GM18502 (cell line): ENCODE measurements around the gene ERMN.
"Not testable (repeated sequence)": the region's sequence is repeated elsewhere in the genome, so short reads cannot be mapped to it uniquely, and the experiment has no call there.

ENCODE experiments used
- ATAC-seq: cut with Tn5 transposase; IDR thresholded peaks from one replicate; pipeline ENCODE4 v1.9.1; 2021; ENCODE audit warnings: mild to moderate bottlenecking; ENCODE audit not compliant: unreplicated experiment, poor library complexity

Gene ERMN, protein sequence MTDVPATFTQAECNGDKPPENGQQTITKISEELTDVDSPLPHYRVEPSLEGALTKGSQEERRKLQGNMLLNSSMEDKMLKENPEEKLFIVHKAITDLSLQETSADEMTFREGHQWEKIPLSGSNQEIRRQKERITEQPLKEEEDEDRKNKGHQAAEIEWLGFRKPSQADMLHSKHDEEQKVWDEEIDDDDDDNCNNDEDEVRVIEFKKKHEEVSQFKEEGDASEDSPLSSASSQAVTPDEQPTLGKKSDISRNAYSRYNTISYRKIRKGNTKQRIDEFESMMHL

DNA sequence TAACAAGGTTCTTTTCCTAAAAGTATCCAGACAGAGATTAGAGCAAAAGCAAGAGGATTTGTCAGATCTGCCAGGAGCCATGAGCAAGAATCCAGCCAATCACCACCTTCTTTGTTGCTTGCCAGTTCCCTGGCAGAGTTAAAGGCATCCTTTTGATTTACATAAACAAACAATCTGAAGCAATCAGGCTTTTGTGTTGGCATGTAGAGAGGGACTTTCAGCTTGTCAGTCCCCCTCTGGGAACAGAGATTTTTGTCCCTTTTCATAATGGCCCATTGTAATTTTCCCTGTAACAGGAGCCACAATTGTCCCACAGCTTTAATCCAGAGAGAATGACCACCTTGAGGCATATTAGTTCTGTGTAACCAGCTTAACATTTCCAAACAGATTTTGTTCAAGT lies at the start of gene ERMN:
Gene ERMN (minus strand): TSS at position 39 of the 400 bp plus-strand sequence. CDS start 182 bp downstream, outside the sequence.
- no peak for ATAC-seq

DNA sequence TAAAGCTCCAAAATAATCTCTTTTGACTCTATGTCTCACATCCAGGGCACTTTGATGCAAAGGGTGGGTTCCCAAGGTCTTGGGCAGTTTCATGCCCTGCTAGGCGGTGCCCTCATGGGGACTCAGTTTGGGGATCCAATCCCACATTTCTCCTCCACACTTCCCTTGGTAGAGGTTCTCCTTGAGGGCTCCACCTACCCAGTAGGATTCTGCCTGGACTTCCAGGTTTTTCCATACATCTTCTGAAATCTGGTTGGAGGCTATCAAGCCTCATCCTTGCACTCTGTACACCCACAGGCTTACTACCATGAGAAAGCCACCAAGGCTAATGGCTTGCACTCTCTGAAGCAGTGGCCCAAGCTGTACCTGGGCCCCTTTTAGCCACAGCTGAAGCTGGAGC lies 49.8 kb upstream of the ERMN start:
- no peak for ATAC-seq

DNA sequence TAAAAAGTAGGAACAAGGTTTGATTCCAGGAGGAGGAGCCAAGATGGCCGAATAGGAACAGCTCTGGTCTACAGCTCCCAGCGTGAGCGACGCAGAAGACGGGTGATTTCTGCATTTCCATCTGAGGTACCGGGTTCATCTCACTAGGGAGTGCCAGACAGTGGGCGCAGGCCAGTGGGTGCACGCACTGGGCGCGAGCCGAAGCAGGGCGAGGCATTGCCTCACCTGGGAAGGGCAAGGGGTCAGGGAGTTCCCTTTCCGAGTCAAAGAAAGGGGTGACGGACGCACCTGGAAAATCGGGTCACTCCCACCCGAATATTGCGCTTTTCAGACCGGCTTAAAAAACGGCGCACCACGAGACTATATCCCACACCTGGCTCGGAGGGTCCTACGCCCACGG lies 42.9 kb upstream of the ERMN start:
- ATAC-seq = not testable (repeated sequence)

DNA sequence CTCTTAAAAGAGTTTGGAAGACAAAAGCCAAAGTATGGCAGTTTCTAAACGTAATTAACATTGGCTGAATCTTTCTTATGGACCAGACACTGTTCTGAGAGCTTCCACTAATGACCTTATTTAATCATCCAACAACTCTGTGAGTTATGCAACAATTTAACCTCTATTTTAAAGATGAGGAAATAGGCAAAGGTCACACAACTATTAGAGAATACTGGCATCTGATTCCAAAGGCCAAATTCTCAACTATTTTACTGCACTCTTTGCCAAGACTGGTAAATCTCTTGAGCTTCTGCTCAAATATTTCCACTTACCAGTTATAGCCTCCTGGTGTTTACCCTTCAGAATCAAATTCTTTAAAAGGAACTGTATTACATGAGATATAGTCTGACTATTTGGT lies 42.1 kb upstream of the ERMN start:
- no peak for ATAC-seq

DNA sequence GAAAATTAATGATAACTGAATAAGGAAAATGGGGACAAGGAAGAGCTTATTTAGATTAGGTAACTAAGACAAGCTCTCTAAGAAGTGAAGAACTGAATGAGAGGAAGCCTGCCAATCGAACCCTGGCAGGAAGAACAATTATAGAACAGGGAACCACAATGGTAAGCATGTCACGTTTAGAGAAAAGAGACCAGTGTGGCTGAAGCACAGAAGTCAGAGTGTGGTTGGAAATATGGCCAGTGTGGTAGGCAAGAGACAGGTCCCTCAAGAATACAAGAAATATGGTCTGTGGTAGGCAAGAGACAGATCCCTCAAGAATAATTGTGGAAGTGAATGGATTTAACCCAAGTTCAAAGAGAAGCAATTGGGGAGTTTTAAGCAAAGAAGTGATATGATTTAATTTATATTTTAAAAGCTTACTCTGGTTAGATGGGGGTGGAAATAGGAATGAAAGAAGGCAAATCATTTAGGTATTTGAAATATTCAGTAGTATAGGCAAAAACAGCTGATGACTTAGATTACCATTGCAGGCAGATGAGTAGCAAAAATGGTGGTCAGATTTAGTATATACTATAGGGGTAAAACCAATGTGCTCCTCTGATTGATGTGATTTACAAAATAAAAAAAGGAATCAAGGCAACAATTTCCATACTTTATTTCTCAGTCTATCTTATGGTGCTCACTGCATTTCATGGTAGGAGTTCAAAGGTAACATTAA lies 38.8 kb upstream of the ERMN start:
- ATAC-seq = peak; percentile 92

DNA sequence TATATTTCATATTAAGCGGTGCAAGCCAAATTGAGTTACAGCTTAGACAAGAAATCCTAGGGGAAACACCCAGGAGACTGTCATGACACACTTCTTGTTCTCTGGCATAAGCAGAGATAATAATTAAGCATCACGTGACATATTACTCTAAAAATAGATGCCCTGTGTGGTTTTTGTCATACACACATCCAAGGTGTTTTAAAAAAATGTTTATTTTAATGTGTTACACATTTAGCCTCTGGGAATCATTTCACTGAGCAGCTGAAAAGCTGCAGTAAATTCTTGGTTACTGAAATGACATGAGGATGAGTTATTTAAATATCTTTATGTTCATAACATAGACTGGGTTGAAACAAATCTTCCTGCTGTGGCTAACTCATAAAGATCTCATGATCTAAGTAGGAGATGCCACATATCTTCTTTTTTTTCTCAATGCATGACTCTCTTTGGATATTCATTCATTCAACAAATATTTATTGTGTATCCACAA lies 38.0 kb upstream of the ERMN start:
- peak; percentile 55 for ATAC-seq

DNA sequence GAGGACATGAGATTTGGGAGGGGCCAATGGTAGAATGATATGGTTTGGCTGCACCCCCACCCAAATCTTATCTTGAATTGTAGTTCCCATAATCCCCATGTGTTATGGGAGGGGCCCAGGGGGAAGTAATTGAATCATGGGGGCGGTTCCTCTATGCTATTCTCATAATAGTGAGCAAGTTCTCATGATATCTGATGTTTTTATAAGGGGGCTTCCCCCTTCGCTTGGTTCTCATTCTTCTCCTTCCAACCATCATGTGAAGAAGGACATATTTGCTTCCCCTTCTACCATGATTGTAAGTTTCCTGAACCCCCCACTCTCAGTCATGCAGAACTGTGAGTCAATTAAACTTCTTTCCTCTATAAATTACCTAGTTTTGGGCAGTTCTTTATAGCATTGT lies 37.0 kb upstream of the ERMN start:
- ATAC-seq = no peak

DNA sequence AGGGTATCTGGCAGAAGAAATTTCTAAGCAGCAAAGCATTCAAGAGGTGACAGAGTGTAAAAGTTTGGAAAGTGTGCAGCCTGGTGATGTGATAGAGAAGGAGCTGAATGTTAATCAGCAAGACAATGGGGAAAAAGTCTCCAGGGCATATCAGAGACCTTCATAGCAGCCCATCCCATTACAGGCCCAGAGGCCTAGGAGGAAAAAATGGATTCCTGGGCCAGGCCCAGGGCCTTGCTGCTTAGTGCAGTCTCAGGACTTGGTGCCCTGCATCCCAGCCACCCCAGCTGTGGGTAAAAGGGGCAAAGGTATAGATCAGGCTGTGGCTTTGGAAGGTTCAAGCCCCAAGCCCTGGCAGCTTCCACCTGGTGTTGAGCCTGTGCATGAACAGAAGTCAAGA lies 35.9 kb upstream of the ERMN start:
- no peak for ATAC-seq

DNA sequence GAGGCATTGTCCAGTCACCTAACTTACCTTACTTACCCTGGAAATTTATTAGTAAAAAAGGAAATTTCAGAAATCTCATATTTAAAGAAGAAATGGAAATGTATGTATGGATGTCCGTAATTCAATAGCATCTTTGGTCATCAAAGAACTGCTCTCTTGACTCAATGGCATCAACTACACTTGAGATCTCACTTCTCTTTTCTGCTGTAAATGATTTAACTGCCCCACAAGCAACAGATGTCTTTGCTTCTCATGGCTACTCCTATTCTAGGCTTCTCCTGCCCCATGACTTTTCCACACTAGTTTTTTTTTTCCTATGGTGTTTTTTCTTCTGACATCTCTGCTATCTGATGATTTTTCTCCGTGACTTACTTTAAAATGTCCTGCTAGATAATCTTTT lies 34.0 kb upstream of the ERMN start:
- no peak for ATAC-seq

DNA sequence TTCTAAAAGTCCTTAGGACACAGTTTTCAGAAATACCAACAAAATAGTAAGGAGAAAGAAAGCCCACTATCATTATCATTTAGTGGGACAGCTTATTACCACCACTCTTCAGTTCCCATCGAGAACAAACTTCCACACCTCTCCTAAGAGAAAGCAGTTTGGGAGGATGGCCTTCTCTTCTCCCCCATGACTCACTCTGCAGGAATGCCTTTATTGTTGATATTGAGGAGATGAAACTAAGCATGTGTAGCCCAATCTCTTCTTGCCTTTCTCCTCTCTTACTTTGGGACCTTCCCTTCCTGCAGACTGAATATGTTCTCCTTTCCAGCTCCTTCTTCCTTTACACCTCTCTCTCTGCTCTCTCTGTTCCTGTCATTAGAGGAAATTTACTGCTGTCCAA lies 30.0 kb upstream of the ERMN start:
- no peak for ATAC-seq

DNA sequence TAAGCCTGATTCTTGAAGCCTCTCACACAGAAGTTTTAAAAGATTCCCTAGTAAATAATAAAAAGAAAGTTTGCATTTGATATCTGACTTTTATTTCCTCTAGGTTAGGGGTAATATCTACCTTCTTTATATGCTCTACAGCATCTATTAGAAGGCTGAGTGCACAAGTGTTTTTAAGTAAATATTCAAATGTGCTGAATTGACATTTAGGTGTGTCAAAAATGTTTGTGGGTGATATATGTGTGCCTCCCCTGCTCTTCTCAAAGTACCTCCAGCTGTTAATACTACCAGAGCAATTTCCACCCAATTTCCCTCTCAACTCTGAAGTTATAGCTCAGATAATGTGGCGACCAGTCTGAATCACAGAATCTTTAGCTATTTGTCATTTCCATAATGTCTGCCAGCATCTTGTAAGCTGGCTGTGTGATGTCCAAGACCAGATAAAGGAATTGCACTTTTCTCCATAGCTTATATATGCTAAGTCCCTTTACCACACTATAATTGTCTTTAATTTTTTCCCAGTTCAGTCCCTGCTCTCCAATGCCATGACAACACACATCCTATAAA lies 24.4 kb upstream of the ERMN start:
- ATAC-seq = no peak

DNA sequence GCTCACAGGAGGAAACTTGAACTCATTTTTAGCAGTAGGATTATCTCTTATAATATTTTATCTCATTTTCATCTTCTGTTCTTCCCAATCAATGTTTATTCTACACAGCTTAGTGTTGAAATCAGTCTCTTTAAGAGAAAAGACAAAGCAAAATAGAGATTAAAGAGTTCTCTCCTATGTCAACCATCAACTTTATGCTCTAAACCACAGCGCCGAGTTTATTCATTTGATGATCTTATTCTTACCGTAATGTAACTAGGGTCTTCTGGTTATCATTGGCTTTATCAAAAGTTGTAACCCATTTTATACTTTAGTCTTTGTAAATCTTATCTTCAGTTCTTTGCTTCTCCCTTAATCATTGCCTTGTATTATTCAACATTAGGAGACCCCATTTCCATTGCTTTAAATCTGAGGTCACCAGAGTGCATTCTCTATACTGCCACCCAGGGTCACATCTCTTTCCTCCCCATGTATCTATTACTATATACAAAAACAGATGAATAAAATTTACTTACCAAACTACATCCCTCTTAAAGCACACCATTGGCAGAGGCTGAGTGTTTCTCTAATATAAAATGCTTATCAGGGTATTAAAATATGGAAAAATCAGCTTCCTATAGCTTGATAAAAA lies 22.8 kb upstream of the ERMN start:
- no peak for ATAC-seq

DNA sequence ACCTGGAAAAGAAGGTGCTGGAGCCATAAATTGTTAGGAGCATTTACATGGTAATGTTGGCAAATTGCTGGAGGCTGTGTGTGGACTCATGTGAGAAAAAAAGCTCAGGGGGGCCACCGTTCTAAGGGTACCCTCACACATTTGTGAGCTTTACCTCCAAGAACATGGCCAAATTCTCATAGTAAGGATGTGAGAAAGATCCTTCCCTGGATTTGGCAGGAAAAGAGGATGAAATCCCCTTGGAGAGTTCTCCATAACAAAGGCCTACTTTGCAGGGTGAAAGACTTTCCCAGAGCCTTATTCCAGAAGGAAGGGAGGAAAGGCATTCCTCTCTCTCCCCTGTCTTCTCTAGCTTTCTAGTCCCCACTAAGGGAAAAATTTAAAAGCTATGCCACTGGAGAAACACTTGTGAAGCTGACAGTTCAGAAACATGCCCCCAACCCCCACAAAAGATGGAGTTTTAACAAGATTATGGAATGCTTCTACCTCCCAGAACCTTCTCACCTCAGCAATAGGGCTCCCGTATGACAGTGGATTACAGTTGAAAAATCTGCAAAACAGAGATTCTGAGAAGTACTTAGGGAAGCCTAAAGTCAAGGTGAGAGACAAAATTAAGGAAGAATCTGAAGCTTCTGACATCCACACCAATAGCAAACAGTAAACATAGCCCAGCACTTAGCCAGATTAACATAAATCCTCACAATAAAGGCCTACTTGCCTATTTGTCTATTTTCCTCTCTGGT lies 20.2 kb upstream of the ERMN start:
- ATAC-seq = no peak

DNA sequence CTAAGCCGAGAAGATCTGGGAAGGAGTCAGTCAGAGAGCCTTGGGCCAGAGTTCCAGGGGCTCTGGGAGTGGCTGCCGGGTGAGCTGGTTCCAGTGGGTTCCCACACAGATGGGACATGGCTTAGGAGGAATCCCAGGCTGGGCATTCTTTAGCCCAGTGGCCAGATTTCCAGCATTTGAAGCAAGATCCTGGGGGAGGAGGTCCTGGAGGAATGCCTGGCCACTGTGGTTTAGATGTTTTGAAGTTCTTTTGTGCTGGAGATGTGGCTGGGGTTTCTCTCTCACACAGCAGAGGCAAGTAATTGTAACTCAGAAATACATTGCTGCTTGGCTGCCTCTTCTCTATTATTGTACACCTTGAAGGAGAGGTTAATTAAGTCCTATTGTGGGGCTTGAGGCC lies 15.8 kb upstream of the ERMN start:
- ATAC-seq = not testable (repeated sequence)

DNA sequence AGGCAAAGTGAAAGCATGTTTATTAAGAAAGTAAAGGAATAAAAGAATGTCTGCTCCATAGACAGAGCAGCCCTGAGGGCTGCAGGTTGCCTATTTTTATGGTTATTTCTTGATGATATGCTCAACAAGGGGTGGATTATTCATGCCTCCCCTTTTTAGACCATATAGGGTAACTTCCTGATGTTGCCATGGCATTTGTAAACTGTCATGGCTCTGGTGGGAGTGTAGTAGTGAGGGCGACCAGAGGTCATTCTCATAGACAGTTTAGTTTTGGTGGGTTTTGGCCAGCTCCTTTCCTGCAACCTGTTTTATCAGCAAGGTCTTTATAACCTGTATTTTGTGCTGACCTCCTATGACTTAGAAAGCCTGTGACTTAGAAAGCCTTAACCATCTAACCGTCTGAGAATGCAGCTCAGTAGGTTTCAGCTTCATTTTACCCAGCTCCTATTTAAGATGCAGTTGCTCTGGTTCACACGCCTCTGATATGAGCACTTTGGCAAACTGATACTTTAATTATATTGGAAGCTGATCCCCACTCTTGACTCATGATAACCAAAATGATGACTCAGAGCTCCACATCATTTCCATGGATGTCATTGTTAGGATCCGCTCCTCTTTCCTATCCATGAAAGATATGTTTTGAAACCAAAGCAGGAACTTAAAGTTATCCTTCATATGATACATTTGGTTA lies 14.5 kb upstream of the ERMN start:
- no peak for ATAC-seq

DNA sequence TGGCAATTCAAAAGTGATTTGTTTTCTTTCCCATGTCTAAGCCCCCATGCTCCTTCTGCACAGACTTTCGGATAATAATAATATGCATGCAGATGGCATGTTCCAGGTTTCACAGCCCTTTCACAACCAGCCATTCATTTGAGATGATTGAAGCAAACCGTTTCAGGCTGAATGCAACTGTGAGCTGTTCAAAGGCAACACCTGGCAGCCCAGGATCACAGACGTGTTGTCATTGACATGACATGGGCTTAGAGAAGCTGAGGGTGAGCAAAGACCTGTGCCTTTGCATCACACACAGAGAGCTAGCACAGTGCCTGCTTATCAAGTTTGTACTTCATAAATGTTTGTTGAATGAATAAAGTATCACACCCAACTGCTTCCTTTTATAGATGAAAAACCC lies 12.4 kb upstream of the ERMN start:
- no peak for ATAC-seq

DNA sequence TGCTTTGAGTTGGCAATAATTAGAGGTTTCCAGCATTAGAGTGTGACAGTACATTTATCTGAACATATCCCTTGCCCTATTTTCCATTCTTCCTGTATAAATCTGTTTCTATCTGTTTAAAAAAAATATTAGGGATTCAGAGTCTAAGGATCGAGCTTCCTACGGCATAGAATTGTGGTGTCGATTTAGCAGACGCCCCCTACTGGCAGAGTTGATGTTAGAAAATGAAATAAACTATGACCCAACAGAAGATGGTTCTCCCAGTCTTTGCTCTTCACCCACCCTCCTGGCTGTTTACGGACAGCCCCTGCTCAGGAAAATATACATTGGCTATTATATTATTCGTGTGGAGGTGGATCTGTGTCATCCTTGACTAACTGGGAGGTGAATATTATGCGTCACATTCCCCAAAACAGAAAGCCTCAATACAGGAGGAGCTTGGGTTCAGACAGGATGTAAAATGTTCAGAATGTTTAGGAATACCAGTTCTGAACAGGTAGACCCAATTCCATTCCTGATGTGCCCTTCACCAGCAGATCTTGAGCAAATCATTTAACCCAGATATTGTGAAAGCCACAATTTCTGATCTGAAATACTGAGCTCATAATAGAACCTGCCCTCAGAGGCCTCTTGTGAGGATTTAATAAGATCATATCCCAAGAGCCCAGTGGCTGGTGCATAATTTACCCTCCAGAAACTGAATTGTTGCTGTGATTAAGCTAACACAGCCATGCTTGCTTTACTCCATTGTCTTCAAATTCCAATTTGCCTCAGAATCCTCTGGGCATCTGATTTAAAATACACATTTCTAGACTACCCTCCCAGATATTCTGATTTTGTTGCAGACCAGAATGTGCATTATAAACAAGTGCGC lies 10.8 kb upstream of the ERMN start:
- peak; percentile 76 for ATAC-seq

DNA sequence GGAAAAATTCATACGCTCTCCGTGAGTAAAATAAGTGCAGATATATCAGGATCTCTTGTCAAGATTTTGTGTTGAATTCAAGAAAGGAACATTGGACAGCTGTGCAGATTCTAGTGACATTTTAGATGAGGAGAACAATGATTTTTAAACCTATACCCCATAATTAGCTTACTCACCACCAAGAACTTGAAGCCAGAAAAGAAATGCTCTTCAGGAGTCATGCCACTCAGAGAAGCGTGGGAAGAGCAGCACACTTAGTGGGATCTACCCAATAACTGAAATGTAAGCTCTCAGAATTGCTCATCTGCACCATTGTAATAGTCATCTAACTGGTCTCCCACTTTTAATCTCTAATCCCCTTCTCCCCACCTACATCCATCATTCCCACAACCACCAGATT lies 9.2 kb upstream of the ERMN start:
- ATAC-seq = no peak

DNA sequence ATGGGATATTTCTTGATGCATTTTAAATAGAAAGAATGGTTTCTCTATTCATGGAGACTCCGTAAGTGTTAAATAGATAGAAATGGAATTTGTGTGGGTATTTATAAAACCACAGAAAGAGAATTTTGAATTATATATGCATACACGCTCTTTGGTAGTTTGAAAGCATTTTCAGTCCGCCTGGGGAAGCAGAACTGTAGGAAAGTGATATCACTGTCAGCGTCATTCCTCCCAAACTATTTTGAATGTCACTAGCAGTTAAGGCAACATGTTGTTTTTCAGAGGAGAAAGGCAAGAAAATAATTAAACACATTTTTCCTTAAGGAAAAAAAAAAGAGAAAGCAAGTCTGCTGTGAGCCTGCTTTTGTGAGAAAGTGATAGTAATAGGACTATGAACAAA lies 8.7 kb upstream of the ERMN start:
- ATAC-seq = no peak
